ENCODE measurements around the gene RNF213.

DNA sequence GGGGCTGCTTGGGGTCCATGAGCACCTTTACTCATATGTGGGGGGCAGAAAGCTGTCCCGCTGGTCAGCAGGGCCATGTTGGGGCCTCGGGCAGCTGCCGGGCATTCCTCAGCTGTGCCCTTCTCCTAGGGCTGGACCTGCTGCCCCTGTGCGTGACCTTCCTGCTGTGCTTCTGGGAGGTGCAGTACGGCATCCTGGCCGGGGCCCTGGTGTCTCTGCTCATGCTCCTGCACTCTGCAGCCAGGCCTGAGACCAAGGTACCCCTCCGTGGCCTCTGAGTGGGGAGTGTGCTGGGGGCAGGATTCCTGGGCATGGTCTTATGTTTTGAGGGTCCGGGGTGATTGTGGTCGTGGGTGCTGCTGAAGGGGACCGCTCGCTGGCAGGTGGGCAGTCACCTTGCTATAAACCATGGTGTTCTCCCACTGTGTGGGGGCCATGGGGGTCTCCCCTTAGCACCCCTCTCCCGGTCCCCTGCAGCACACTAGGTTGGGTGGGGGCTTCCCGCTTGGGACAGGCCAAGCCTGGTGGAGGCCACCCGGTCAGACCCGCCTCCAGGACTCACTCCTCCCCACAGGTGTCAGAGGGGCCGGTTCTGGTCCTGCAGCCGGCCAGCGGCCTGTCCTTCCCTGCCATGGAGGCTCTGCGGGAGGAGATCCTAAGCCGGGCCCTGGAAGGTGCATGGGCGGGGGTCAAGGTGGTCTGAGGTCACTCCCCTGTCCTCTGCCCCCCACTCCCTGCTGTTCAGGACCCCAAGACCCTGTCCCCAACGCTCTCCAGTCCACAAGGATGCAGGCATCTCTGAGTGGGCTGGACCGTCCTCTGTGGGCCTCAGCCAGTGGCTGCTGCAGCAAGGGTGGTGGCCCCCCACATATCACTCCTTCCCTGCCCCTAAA, 12.4 kb upstream of the RNF213 start:
- TF ChIP-seq CTCF (IDR thresholded peaks at IDR 0.05; ENCODE audit: insufficient read depth, low read depth, low read length) = no peak
- TF ChIP-seq EZH2 (IDR thresholded peaks at IDR 0.05; ENCODE audit: insufficient read depth, low read length) = no peak
